BE2C (cell line): ENCODE measurements around the gene ATP8A2.

Experiments
- DNase-seq: peaks from one replicate; pipeline ENCODE4 v3.0.0-alpha.2; 2020
- H3K27me3 ChIP-seq: fragments of 250-450 bp; sonication (Bioruptor Pico); 2 replicates; pipeline ENCODE4 v1.5.1; 2020; ENCODE audit warnings: mild to moderate bottlenecking
- H3K36me3 ChIP-seq: fragments of 250-450 bp; sonication (Bioruptor Pico); 2 replicates; pipeline ENCODE4 v1.5.1; 2020; ENCODE audit warnings: mild to moderate bottlenecking
- H3K4me1 ChIP-seq: fragments of 250-450 bp; sonication (Bioruptor Pico); 2 replicates; pipeline ENCODE4 v1.5.1; 2020
- H3K4me3 ChIP-seq: 2 replicates; pipeline ENCODE4 v1.5.1; 2011; ENCODE audit warnings: low read depth, low read length
- H3K9me3 ChIP-seq: fragments of 250-450 bp; sonication (Bioruptor Pico); 2 replicates; pipeline ENCODE4 v1.5.1; 2020
- TF ChIP-seq, protein P1 (sequence below): IDR thresholded peaks from 2 replicates; pipeline ENCODE4 v1.5.1; 2012; ENCODE audit warnings: mild to moderate bottlenecking, low read depth, low read length

ATP8A2 gene

DNA sequence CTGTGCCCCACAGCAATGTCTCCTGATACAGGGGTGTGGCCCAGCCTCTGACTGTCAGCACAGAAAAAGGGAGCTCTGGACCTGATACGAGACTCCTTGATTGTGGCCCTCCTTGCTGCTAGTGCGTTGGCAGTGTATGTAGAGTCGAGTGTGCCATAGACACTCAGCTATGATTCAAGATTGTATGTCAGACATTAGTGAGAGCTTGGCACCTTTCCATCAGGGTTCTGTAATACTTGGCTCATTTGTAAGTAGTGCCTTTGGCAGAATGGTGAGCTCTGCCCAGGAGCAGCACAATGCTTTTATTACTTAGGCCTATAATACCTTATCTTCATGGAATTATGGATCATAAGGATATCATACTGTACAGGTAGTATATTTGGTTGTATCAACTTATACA lies 83.4 kb downstream of the ATP8A2 start:
- H3K4me3 ChIP-seq: no peak overlapping the region
- H3K4me1 ChIP-seq: no peaks in the 10 kb centered on the region
- no peaks in the 10 kb centered on the region for H3K9me3 ChIP-seq
- TF ChIP-seq, protein P1, sequence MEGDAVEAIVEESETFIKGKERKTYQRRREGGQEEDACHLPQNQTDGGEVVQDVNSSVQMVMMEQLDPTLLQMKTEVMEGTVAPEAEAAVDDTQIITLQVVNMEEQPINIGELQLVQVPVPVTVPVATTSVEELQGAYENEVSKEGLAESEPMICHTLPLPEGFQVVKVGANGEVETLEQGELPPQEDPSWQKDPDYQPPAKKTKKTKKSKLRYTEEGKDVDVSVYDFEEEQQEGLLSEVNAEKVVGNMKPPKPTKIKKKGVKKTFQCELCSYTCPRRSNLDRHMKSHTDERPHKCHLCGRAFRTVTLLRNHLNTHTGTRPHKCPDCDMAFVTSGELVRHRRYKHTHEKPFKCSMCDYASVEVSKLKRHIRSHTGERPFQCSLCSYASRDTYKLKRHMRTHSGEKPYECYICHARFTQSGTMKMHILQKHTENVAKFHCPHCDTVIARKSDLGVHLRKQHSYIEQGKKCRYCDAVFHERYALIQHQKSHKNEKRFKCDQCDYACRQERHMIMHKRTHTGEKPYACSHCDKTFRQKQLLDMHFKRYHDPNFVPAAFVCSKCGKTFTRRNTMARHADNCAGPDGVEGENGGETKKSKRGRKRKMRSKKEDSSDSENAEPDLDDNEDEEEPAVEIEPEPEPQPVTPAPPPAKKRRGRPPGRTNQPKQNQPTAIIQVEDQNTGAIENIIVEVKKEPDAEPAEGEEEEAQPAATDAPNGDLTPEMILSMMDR: no peak
- no peaks in the 10 kb centered on the region for H3K36me3 ChIP-seq
- H3K27me3 ChIP-seq: no peaks in the 10 kb centered on the region
- DNase-seq: no peak

DNA sequence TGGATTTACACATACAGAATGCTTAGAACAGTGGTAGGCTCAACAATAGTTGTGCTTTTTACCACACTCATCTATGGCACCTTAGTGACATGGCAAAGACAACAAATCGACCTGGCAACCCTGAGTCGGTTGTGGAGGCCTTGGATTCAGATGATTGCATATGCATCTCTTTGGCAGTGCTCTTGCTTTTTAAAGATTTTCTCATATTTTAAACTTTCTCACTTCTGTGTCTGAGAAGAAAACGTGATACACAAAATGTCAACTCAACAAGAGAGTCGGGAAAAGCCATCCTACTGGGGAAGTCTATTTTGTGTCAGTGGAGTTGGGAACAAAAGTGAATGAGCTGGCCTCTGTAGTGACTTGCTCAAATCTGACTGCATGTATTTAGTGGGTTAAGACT lies 85.8 kb downstream of the ATP8A2 start:
- Histone ChIP-seq H3K27me3 (no peaks in the 10 kb centered on the region), H3K9me3 (no peaks in the 10 kb centered on the region), H3K36me3 (no peaks in the 10 kb centered on the region), H3K4me3 (no peak overlapping the region), H3K4me1 (no peaks in the 10 kb centered on the region)
- no peak for DNase-seq
- TF ChIP-seq, protein P1: no peak

DNA sequence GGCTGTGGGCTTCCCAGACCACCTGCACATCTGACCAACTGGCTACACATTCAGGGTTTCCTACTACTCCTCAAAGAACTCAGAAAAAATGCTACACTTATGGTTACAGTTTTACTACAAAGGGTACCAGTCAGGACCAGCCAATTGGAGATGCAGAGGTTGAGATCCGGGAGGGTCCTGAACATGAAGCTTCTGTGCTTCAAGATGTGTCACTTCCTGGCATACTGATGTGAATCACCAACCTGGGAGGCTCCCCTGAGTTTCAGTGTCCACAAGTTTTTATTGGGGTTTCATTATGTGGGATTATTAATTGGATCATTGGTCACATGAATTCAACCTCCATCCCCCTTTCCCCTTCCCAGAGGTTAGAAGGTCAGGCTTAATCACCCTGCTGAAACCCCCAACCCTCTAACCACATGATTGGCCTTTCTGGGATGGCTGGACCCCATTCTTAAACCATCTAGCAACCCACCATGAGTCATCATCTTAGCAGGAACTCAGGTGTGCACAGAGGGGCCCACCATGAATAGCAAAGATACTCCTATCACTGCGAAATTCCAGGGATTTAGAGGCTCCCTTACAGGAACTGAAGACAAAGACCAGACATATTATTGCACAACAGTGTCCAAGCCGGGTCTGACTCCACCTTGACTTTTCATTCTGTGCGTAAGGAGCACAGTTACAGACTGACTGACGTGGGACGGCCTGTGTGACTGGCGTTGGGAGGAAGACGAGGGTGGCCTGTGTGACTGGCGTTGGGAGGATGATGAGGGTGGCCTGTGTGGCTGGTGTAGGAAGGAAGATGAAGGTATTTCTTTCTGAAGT lies 90.7 kb downstream of the ATP8A2 start:
- Histone ChIP-seq H3K4me1 (no peaks in the 10 kb centered on the region), H3K4me3 (no peak overlapping the region), H3K9me3 (no peaks in the 10 kb centered on the region), H3K36me3 (no peaks in the 10 kb centered on the region), H3K27me3 (no peaks in the 10 kb centered on the region)
- TF ChIP-seq, protein P1: no peak
- no peak for DNase-seq

DNA sequence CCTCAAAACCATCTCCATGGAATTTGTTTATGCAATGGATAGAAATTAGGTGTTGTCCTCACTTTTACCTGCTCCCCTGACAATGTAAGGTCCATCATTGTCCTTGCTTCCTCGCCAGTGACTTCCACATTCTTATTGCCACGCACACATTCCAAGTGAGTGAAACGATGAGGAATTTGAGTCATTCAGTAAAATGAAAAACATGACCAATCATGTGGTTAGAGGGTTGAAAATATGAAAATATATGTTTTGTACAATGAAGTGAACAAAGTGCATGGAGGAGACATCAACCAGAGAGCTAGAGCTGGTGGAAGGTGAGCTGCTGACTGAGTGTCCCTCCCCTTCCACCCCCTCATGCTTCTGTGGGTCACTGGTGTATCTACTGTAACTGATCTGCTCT lies 91.7 kb downstream of the ATP8A2 start:
- TF ChIP-seq, protein P1: no peak
- H3K9me3 ChIP-seq: no peaks in the 10 kb centered on the region
- 0 out of 2 replicates have a peak, but pooled peaks cover 3% of the 10 kb centered on the region for H3K27me3 ChIP-seq
- no peak overlapping the region for H3K4me3 ChIP-seq
- no peaks in the 10 kb centered on the region for H3K4me1 ChIP-seq
- no peaks in the 10 kb centered on the region for H3K36me3 ChIP-seq
- no peak for DNase-seq

DNA sequence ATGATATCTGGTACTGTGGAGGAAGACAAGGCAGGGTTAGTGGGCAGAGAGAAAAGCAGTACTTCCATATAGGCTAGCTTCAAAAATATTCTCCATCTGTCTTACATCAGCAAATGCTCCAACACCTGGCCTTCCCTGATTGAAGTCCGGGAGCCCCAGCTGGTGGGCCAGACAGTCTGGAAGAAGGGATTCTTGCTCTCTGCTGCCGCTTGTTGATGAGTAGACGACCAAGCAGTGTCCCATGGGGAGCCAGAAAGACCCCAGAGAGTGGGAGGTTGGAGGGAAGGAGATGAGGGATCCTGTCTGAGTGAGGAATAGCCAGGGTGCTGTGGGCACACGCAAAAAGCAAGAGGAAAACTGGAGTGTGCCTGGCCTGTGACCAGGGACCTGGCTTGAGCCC lies 95.1 kb downstream of the ATP8A2 start:
- Histone ChIP-seq H3K36me3 (no peaks in the 10 kb centered on the region), H3K4me1 (no peaks in the 10 kb centered on the region), H3K9me3 (no peaks in the 10 kb centered on the region), H3K4me3 (no peak overlapping the region), H3K27me3 (peaks cover 13% of the 10 kb centered on the region)
- DNase-seq: no peak
- TF ChIP-seq, protein P1: no peak
